ENCODE data around the gene TGIF2LX.
"Not testable (repeated sequence)": the region's sequence is repeated elsewhere in the genome, so short reads cannot be mapped to it uniquely, and the experiment has no call there.

Gene TGIF2LX

GRCh38 chrX:89921665-89922064 is at the start of gene TGIF2LX:
Gene TGIF2LX (plus strand): TSS chrX:89921908. CDS start chrX:89922086, 178 bp downstream.
- DNase-seq: not testable (repeated sequence)

DNA sequence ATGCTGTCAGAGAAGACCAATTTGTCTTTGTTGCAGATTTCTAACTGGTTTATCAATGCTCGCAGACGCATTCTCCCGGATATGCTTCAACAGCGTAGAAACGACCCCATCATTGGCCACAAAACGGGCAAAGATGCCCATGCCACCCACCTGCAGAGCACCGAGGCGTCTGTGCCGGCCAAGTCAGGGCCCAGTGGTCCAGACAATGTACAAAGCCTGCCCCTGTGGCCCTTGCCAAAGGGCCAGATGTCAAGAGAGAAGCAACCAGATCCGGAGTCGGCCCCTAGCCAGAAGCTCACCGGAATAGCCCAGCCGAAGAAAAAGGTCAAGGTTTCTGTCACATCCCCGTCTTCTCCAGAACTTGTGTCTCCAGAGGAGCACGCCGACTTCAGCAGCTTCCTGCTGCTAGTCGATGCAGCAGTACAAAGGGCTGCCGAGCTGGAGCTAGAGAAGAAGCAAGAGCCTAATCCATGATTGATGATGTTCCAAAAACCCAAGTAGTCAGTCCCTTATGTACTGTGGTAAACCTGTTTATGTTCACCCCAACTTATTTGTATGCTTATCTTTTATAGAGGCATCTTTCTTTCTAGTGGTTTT is 728 bp downstream of the TGIF2LX start:
- DNase-seq: not testable (repeated sequence)

GRCh38 chrX:89943077-89943476 is 21.4 kb downstream of the TGIF2LX start:
- DNase-seq: not testable (repeated sequence)

DNA sequence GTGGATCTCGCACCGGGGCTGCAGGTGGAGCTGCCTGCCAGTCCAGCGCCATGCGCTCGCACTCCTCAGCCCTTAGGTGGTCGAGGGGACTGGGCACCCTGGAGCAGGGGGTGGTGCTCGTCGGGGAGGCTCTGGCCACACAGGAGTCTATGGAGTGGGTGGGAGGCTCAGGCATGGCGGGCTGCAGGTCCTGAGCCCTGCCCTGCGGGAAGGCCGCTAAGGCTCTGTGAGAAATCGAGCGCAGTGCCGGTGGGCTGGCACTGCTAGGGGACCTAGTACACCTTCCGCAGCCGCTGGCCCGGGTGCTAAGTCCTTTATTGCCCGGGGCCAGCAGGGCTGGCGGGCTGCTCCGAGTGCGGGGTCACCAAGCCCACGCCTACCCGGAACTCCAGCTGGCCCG is 43.9 kb downstream of the TGIF2LX start:
- DNase-seq: not testable (repeated sequence)

Data from eye (tissue), 1 donor.